Keratinocyte (primary cell): ENCODE data around the gene GRAP.

ENCODE experiments used
- EZH2 ChIP-seq: IDR thresholded peaks from one replicate; pipeline ENCODE4 v1.6.1; 2012; ENCODE audit warnings: inconsistent platforms, mild to moderate bottlenecking, low read length, moderate library complexity
- TF ChIP-seq, protein P1 (sequence below), 3 experiments: IDR thresholded peaks in 1 of 3; conservative IDR thresholded peaks in 1 of 3; optimal IDR thresholded peaks in 1 of 3; 2 replicates in 2 of 3; 3 replicates in 1 of 3; pipeline versions ENCODE3 to v1.5.1; 2011; ENCODE audit warnings: low read length in 3 of 3, mild to moderate bottlenecking in 3 of 3, moderate library complexity in 2 of 3, control low read depth in 1 of 3, inconsistent platforms in 1 of 3; ENCODE audit not compliant: insufficient read depth in 2 of 3; ENCODE audit errors: extremely low read depth in 1 of 3

DNA sequence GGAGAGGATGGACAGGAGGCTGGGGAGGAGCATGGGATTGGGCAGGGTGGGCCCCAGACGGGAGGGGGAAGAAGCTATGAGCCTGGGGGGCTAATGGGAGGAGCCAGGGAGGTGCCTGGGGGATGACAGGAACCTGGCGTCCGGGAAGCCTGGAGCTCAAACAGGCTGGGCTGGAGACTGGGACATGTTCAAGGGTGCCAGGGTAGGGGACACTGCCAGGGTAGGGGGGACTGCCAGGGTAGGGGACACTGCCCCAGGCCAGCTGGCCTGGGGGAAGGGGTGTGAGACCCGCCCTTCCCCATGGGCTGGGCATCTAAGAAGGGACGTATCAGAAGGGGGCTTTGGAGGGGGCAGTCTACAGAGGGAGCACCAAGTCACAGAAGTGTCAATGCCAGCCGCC lies 35.2 kb downstream of the GRAP start:
- TF ChIP-seq, protein P1, sequence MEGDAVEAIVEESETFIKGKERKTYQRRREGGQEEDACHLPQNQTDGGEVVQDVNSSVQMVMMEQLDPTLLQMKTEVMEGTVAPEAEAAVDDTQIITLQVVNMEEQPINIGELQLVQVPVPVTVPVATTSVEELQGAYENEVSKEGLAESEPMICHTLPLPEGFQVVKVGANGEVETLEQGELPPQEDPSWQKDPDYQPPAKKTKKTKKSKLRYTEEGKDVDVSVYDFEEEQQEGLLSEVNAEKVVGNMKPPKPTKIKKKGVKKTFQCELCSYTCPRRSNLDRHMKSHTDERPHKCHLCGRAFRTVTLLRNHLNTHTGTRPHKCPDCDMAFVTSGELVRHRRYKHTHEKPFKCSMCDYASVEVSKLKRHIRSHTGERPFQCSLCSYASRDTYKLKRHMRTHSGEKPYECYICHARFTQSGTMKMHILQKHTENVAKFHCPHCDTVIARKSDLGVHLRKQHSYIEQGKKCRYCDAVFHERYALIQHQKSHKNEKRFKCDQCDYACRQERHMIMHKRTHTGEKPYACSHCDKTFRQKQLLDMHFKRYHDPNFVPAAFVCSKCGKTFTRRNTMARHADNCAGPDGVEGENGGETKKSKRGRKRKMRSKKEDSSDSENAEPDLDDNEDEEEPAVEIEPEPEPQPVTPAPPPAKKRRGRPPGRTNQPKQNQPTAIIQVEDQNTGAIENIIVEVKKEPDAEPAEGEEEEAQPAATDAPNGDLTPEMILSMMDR (optimal IDR thresholded peaks at IDR 0.05 in 1 of 3, IDR thresholded peaks at IDR 0.05 in 1 of 3, conservative IDR thresholded peaks at IDR 0.05 in 1 of 3; ENCODE audit: extremely low read depth in 1 of 3, insufficient read depth in 2 of 3, low read length in 3 of 3) = no peak
- TF ChIP-seq EZH2 = no peak
